CD14-positive monocyte (primary cell): ENCODE data around the gene PHAF1. TPM values are rescaled to one million over a fixed set of nuclear protein-coding genes. Genes with fewer than 3 reads are reported as not detected.
A peak's percentile ranks its signal among the peaks of the same experiment; 100 is the strongest.

Experiments used
- DNase-seq, 3 donors: peaks; one replicate each; pipeline ENCODE4 v3.0.0-alpha.2; 2011 to 2022
- H2AFZ ChIP-seq: 2 replicates; pipeline ENCODE4 v1.6.0; 2012; ENCODE audit warnings: mild to moderate bottlenecking, low read depth, low read length, inconsistent platforms; ENCODE audit not compliant: insufficient read depth, poor library complexity, severe bottlenecking
- H3K27ac ChIP-seq, 2 donors: 1 replicate in 1 of 2; 2 replicates in 1 of 2; pipeline ENCODE4 v1.5.1; 2012 to 2013; ENCODE audit warnings: low read length in 2 of 2, control low read depth in 1 of 2, inconsistent platforms in 1 of 2, low read depth in 1 of 2, mild to moderate bottlenecking in 1 of 2
- H3K27me3 ChIP-seq, 2 donors: one replicate each; pipeline versions ENCODE4 v1.6.0 to v1.6.1; 2011 to 2013; ENCODE audit warnings: low read length in 2 of 2; ENCODE audit not compliant: control insufficient read depth in 2 of 2, insufficient read depth in 2 of 2
- H3K36me3 ChIP-seq, 2 donors: replicated peaks in 1 of 2; 1 replicate in 1 of 2; 2 replicates in 1 of 2; pipeline versions ENCODE4 v1.5.1 to v1.6.1; 2012 to 2013; ENCODE audit warnings: low read length in 2 of 2, control low read depth in 1 of 2, inconsistent platforms in 1 of 2, mild to moderate bottlenecking in 1 of 2; ENCODE audit not compliant: insufficient read depth in 2 of 2, control insufficient read depth in 1 of 2
- H3K4me1 ChIP-seq, 2 donors: 1 replicate in 1 of 2; 2 replicates in 1 of 2; pipeline versions ENCODE4 v1.5.1 to v1.6.1; 2012 to 2013; ENCODE audit warnings: low read length in 2 of 2, control low read depth in 1 of 2, inconsistent platforms in 1 of 2, mild to moderate bottlenecking in 1 of 2, moderate library complexity in 1 of 2; ENCODE audit not compliant: insufficient read depth in 2 of 2, control insufficient read depth in 1 of 2
- H3K4me2 ChIP-seq: replicated peaks from 2 replicates; pipeline ENCODE3; 2012; ENCODE audit warnings: low read length, moderate library complexity, mild to moderate bottlenecking; ENCODE audit not compliant: poor library complexity, severe bottlenecking; ENCODE audit errors: extremely low read depth
- H3K4me3 ChIP-seq, 3 experiments: fragments of 200-600 bp in 1 of 3; sonication (generic) in 1 of 3; replicated peaks in 1 of 3; 1 replicate in 2 of 3; 2 replicates in 1 of 3; pipeline ENCODE4 v1.5.1; 2011 to 2013; ENCODE audit warnings: low read length in 3 of 3, mild to moderate bottlenecking in 3 of 3, control low read depth in 2 of 3, low read depth in 2 of 3, inconsistent platforms in 1 of 3, moderate library complexity in 1 of 3
- H3K79me2 ChIP-seq: 2 replicates; pipeline ENCODE4 v1.6.0; 2012; ENCODE audit warnings: mild to moderate bottlenecking, control low read depth, inconsistent platforms, low read length, moderate library complexity; ENCODE audit not compliant: insufficient read depth
- H3K9ac ChIP-seq: 2 replicates; pipeline ENCODE4 v1.6.0; 2017; ENCODE audit warnings: low read length, mild to moderate bottlenecking; ENCODE audit not compliant: insufficient read depth, poor library complexity, severe bottlenecking
- H3K9me3 ChIP-seq, 2 donors: replicated peaks in 1 of 2; 1 replicate in 1 of 2; 2 replicates in 1 of 2; pipeline versions ENCODE4 v1.5.1 to v1.6.1; 2012 to 2013; ENCODE audit warnings: low read length in 2 of 2, control low read depth in 1 of 2; ENCODE audit not compliant: control insufficient read depth in 1 of 2, insufficient read depth in 1 of 2
- H4K20me1 ChIP-seq: 2 replicates; pipeline ENCODE4 v1.6.0; 2012; ENCODE audit warnings: mild to moderate bottlenecking, low read length, control low read depth, moderate library complexity; ENCODE audit not compliant: insufficient read depth
- H3K27ac Mint-ChIP-seq, 7 donors: one replicate each; pipeline ENCODE4 v1.8.0; 2020; ENCODE audit warnings: mild to moderate bottlenecking in 7 of 7, mixed read lengths in 7 of 7, moderate library complexity in 6 of 7, inconsistent platforms in 2 of 7
- H3K27me3 Mint-ChIP-seq, 3 donors: one replicate each; pipeline ENCODE4 v1.8.0; 2021 to 2022; ENCODE audit warnings: low read depth in 3 of 3, mild to moderate bottlenecking in 3 of 3, mixed read lengths in 3 of 3, moderate library complexity in 3 of 3, inconsistent platforms in 1 of 3
- H3K36me3 Mint-ChIP-seq, 2 donors: one replicate each; pipeline ENCODE4 v1.8.0; 2020; ENCODE audit warnings: mixed read lengths in 2 of 2, inconsistent platforms in 1 of 2, mild to moderate bottlenecking in 1 of 2
- H3K4me1 Mint-ChIP-seq: one replicate; pipeline ENCODE4 v1.8.0; 2020; ENCODE audit warnings: mild to moderate bottlenecking, mixed read lengths
- H3K4me3 Mint-ChIP-seq, 2 donors: one replicate each; pipeline ENCODE4 v1.8.0; 2020; ENCODE audit warnings: mild to moderate bottlenecking in 2 of 2, mixed read lengths in 2 of 2, moderate library complexity in 1 of 2
- H3K9me3 Mint-ChIP-seq, 7 donors: one replicate each; pipeline ENCODE4 v1.8.0; 2020 to 2022; ENCODE audit warnings: mixed read lengths in 7 of 7, mild to moderate bottlenecking in 6 of 7, moderate library complexity in 6 of 7, inconsistent platforms in 2 of 7
- WGBS: methylation state at CpG from one replicate; pipeline ENCODE4 v1.1.5; 2013; ENCODE audit warnings: missing lambda C conversion rate; ENCODE audit not compliant: insufficient coverage; 5-methylcytosine and 5-hydroxymethylcytosine counted together
- intact Hi-C, 2 donors: fragments of 100-400 bp; cut with micrococcal nuclease; formaldehyde crosslinking; loops; one replicate each; pipeline versions ENCODE4 v1.15.0 to v1.15.1; 2023
- polyA plus RNA-seq, 3 donors: library from polyadenylated mRNA; depleted of rRNA in 1 of 3; unstranded in 2 of 3; stranded (reverse) in 1 of 3; fragments of 300-500 nt in 2 of 3; fragments of >200 nt in 1 of 3; fragmentation: Illumina TruSeq in 2 of 3; gene quantifications; 1 replicate in 2 of 3; 2 replicates in 1 of 3; pipeline ENCODE4 v1.2.3, GENCODE V29; 2012 to 2021
- TF ChIP-seq, protein P1 (sequence below): fragments of 200-600 bp; IDR thresholded peaks from one replicate; pipeline ENCODE4 v1.8.0; 2022; ENCODE audit warnings: antibody characterized with exemption, mild to moderate bottlenecking

Gene PHAF1
- polyA plus RNA-seq, 3 donors = 18.8 to 68.2 (median 26.5) TPM

DNA sequence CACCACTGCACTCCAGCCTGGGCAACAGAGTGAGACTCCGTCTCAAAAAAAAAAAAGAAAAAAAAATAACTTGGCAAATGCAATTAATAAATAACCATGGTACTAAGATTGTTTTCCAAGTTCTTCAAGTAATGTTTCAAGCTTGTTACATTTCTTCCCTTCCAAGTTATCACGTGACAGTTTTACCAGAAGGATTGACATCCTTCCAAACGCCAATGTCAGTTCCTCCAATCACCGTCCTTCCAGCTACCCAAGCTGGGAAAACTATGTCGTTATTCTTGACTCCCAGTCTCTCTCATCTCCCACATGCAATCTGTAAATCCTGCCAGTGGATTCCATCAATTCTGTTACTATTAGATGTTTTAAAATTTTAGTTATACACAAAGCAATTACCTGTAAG, 3.9 kb upstream of the PHAF1 start:
- Histone ChIP-seq H3K9ac (no peak overlapping the region), H4K20me1 (peaks cover 5% of the 10 kb centered on the region), H3K36me3 (peaks cover 2 to 16% of the 10 kb centered on the region in 2 donors), H3K4me1 (peaks cover 33 to 34% of the 10 kb centered on the region in 2 donors), H3K27ac (peak overlapping the region; percentile 52 to 80), H3K27me3 (no peaks in the 10 kb centered on the region), H3K4me2 (no peak overlapping the region), H3K9me3 (no peaks in the 10 kb centered on the region), H2AFZ (no peak overlapping the region), H3K4me3 (no peak overlapping the region), H3K79me2 (peaks cover 12% of the 10 kb centered on the region)
- 71% methylated on average over 1 of the region's 5 CpGs for WGBS
- Mint-ChIP-seq H3K4me1 (peaks cover 40% of the 10 kb centered on the region), H3K4me3 (no peak overlapping the region), H3K36me3 (peaks cover 8 to 15% of the 10 kb centered on the region in 2 donors), H3K9me3 (peaks cover 0 to 3% (median 0%) of the 10 kb centered on the region in 7 donors), H3K27ac (peak overlapping the region in 5 of 7 donors; percentile 73 to 91 (median 86)), H3K27me3 (no peaks in the 10 kb centered on the region)
- TF ChIP-seq, protein P1, sequence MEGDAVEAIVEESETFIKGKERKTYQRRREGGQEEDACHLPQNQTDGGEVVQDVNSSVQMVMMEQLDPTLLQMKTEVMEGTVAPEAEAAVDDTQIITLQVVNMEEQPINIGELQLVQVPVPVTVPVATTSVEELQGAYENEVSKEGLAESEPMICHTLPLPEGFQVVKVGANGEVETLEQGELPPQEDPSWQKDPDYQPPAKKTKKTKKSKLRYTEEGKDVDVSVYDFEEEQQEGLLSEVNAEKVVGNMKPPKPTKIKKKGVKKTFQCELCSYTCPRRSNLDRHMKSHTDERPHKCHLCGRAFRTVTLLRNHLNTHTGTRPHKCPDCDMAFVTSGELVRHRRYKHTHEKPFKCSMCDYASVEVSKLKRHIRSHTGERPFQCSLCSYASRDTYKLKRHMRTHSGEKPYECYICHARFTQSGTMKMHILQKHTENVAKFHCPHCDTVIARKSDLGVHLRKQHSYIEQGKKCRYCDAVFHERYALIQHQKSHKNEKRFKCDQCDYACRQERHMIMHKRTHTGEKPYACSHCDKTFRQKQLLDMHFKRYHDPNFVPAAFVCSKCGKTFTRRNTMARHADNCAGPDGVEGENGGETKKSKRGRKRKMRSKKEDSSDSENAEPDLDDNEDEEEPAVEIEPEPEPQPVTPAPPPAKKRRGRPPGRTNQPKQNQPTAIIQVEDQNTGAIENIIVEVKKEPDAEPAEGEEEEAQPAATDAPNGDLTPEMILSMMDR = no peak
- DNase-seq = no peak
- intact Hi-C loops = loop anchor here in 1 of 2 donors (10.0 kb wide), 1 partner anchor 81 kb away; the partner anchor contains the start of gene CBFB

DNA sequence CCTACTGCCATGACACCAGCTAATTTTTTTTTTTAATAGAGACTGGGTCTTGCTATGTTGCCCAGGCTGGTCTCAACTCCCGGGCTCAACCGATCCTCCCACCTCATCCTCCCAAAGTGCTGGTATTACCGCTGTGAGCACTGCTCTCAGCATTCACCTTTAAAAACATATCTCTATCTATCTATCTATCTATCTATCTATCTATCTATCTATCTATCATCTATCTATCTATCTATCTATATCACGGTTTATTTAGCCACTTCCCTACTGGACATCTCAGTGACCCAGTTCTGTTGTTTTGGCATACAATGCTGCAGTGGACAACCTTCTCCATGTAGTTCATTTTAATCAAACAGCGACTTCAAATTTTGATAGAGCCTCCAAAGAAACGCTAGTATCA, 1.3 kb upstream of the PHAF1 start:
- TF ChIP-seq, protein P1 = no peak
- Histone ChIP-seq H3K79me2 (peaks cover 37% of the 10 kb centered on the region), H3K36me3 (peaks cover 0 to 17% of the 10 kb centered on the region in 2 donors), H3K27ac (no peak overlapping the region), H3K9ac (no peak overlapping the region), H3K4me1 (peaks cover 54 to 55% of the 10 kb centered on the region in 2 donors), H3K4me2 (peak overlapping the region; percentile 88), H3K9me3 (no peaks in the 10 kb centered on the region), H4K20me1 (peaks cover 30% of the 10 kb centered on the region), H3K27me3 (no peaks in the 10 kb centered on the region), H2AFZ (no peak overlapping the region), H3K4me3 (no peak overlapping the region)
- Mint-ChIP-seq H3K27me3 (no peaks in the 10 kb centered on the region), H3K36me3 (peaks cover 15 to 22% of the 10 kb centered on the region in 2 donors), H3K27ac (no peak overlapping the region), H3K9me3 (peaks cover 0 to 1% (median 0%) of the 10 kb centered on the region in 7 donors), H3K4me3 (no peak overlapping the region), H3K4me1 (peaks cover 64% of the 10 kb centered on the region)
- no peak for DNase-seq
- WGBS = 100% methylated on average over 4 of the region's 6 CpGs
- intact Hi-C loops = loop anchor here in 1 of 2 donors (10.0 kb wide), 1 partner anchor 84 kb away; the partner anchor contains the start of gene CBFB
